GM12878 (cell line): ENCODE measurements around the gene NOVA2. TPM values are rescaled to one million over a fixed set of nuclear protein-coding genes. Genes with fewer than 3 reads are reported as not detected.

ENCODE experiments used
- ATF3 ChIP-seq: IDR thresholded peaks from 2 replicates; pipeline ENCODE4 v1.6.1; 2011; ENCODE audit warnings: low read depth, mild to moderate bottlenecking, low read length, moderate library complexity, borderline replicate concordance; ENCODE audit errors: extremely low read depth
- BCL11A ChIP-seq: IDR thresholded peaks from 2 replicates; pipeline ENCODE4 v1.6.1; 2011; ENCODE audit warnings: low read depth, low read length
- CBFB ChIP-seq: IDR thresholded peaks from 2 replicates; pipeline ENCODE4 v1.6.1; 2016; ENCODE audit warnings: antibody characterized with exemption, low read depth
- CHD4 ChIP-seq: fragments of 200-600 bp; sonication (generic); IDR thresholded peaks from 2 replicates; pipeline ENCODE4 v1.6.1; 2016; ENCODE audit warnings: mild to moderate bottlenecking
- CREB1 ChIP-seq: IDR thresholded peaks from 2 replicates; pipeline ENCODE4 v1.6.1; 2012; ENCODE audit warnings: low read depth, mild to moderate bottlenecking, inconsistent platforms
- E2F4 ChIP-seq: IDR thresholded peaks from 2 replicates; pipeline ENCODE4 v1.6.1; 2012; ENCODE audit warnings: low read depth, low read length, improper control_type of control experiment
- E2F8 ChIP-seq: fragments of 450-650 bp; IDR thresholded peaks from 2 replicates; pipeline ENCODE4 v1.6.1; 2018; ENCODE audit warnings: mild to moderate bottlenecking, low read depth, moderate library complexity; ENCODE audit not compliant: partially characterized antibody
- ETV6 ChIP-seq, 2 experiments: fragments of 450-650 bp in 1 of 2; IDR thresholded peaks in 1 of 2; conservative IDR thresholded peaks in 1 of 2; 2 replicates each; pipeline ENCODE4 v1.6.1; 2014; ENCODE audit warnings: antibody characterized with exemption in 1 of 2, borderline replicate concordance in 1 of 2, low read depth in 1 of 2, mild to moderate bottlenecking in 1 of 2, moderate library complexity in 1 of 2
- FOS ChIP-seq: IDR thresholded peaks from 3 replicates; pipeline ENCODE4 v1.6.1; 2011; ENCODE audit warnings: borderline replicate concordance; ENCODE audit not compliant: insufficient read length; ENCODE audit errors: extremely low read depth
- JUNB ChIP-seq: IDR thresholded peaks from 2 replicates; pipeline ENCODE4 v1.6.1; 2016; ENCODE audit warnings: antibody characterized with exemption, mild to moderate bottlenecking
- KAT2A ChIP-seq: conservative IDR thresholded peaks from 2 replicates; pipeline ENCODE4 v1.6.1; 2011; ENCODE audit warnings: low read depth, low read length; ENCODE audit not compliant: control insufficient read depth
- NKRF ChIP-seq: fragments of 450-650 bp; conservative IDR thresholded peaks from 2 replicates; pipeline ENCODE4 v1.6.1; 2017; ENCODE audit warnings: mild to moderate bottlenecking, moderate library complexity
- NR2C1 ChIP-seq: fragments of 450-650 bp; IDR thresholded peaks from 2 replicates; pipeline ENCODE4 v1.6.1; 2017; ENCODE audit warnings: antibody characterized with exemption, mild to moderate bottlenecking, moderate library complexity
- NR2C2 ChIP-seq: IDR thresholded peaks from 2 replicates; pipeline ENCODE4 v1.6.1; 2011; ENCODE audit warnings: borderline replicate concordance, low read depth; ENCODE audit not compliant: control insufficient read depth, insufficient read length
- POLR2AphosphoS2 ChIP-seq: IDR thresholded peaks from 2 replicates; pipeline ENCODE4 v1.6.1; 2011; ENCODE audit warnings: low read depth, mild to moderate bottlenecking, low read length, improper control_type of control experiment, moderate library complexity
- RFX5 ChIP-seq: IDR thresholded peaks from 2 replicates; pipeline ENCODE4 v1.6.1; 2011; ENCODE audit warnings: low read depth, low read length, improper control_type of control experiment
- SIN3A ChIP-seq: IDR thresholded peaks from 2 replicates; pipeline ENCODE4 v1.6.1; 2012; ENCODE audit warnings: low read depth, low read length, improper control_type of control experiment
- SMARCA5 ChIP-seq: fragments of 450-650 bp; IDR thresholded peaks from 2 replicates; pipeline ENCODE4 v1.6.1; 2017; ENCODE audit warnings: mild to moderate bottlenecking
- SPI1 ChIP-seq: IDR thresholded peaks from 2 replicates; pipeline ENCODE4 v1.6.1; 2011; ENCODE audit warnings: low read depth, mild to moderate bottlenecking, low read length, moderate library complexity, borderline replicate concordance; ENCODE audit not compliant: insufficient read depth
- STAT1 ChIP-seq: fragments of 450-650 bp; conservative IDR thresholded peaks from 2 replicates; pipeline ENCODE4 v1.6.1; 2014; ENCODE audit warnings: antibody characterized with exemption, mild to moderate bottlenecking
- TCF7 ChIP-seq: IDR thresholded peaks from 2 replicates; pipeline ENCODE4 v1.6.1; 2014; ENCODE audit warnings: antibody characterized with exemption, borderline replicate concordance
- USF2 ChIP-seq: IDR thresholded peaks from 2 replicates; pipeline ENCODE4 v1.6.1; 2011; ENCODE audit warnings: low read depth, low read length, improper control_type of control experiment, borderline replicate concordance
- WRNIP1 ChIP-seq: IDR thresholded peaks from 2 replicates; pipeline ENCODE4 v1.6.1; 2011; ENCODE audit warnings: low read depth, low read length, improper control_type of control experiment, borderline replicate concordance
- polyA plus RNA-seq, 11 experiments: library from polyadenylated mRNA; depleted of rRNA in 4 of 11; unstranded in 6 of 11; stranded (reverse) in 5 of 11; fragments of >200 nt; fragmentation: Nextera tagmentation in 4 of 11; fragmentation: Illumina TruSeq in 1 of 11; extraction: Ambion mirVana in 4 of 11; extraction: Trizol in 1 of 11; gene quantifications; 1 replicate in 1 of 11; 2 replicates in 10 of 11; pipeline versions ENCODE4 v1.2.1 to v1.2.3, GENCODE V29; 2011 to 2016; ENCODE audit warnings: inconsistent platforms in 2 of 11, missing spikeins in 2 of 11, low read depth in 1 of 11
- total RNA-seq, 4 experiments: library from RNA; depleted of rRNA in 3 of 4; stranded (reverse); fragments of >200 nt in 3 of 4; fragmentation: Illumina TruSeq in 1 of 4; extraction: Trizol in 1 of 4; gene quantifications; 2 replicates each; pipeline versions ENCODE4 v1.2.1 to v1.2.3, GENCODE V29; 2013 to 2021

The NOVA2 gene
- total and polyA plus RNA-seq, 10 of the 15 experiments (the other 5 are each of a cell fraction or from before 2014, with no cell fraction given) = under 0.01 to 0.44 (median 0.03) TPM; not detected in 4

GRCh38 chr19:45886427-45887199, 87.1 kb downstream of the NOVA2 start (continued):
- no peak for TF ChIP-seq E2F8
- TF ChIP-seq KAT2A = no peak
- no peak for TF ChIP-seq CBFB
- no peak for TF ChIP-seq NR2C2
- TF ChIP-seq TCF7 = peak; percentile 32; the same call in 1 of the 2 replicates
- peak in 1 of 2 experiments; percentile 15; a peak in 1 of 4 replicates for TF ChIP-seq ETV6 (conservative IDR thresholded peaks at IDR 0.05 in 1 of 2, IDR thresholded peaks at IDR 0.05 in 1 of 2; ENCODE audit: borderline replicate concordance in 1 of 2, low read depth in 1 of 2)
- TF ChIP-seq NR2C1 = peak; percentile 52; the same call in 1 of the 2 replicates
- TF ChIP-seq ATF3 = no peak
- no peak for TF ChIP-seq E2F4
- no peak; the same call in none of the 2 replicates for TF ChIP-seq NKRF
- TF ChIP-seq SMARCA5 = peak; percentile 99
- TF ChIP-seq JUNB = no peak
- TF ChIP-seq SIN3A = peak; percentile 58; the same call in 1 of the 2 replicates
- TF ChIP-seq CHD4 = no peak
- no peak for TF ChIP-seq WRNIP1
- no peak for TF ChIP-seq BCL11A
- no peak for TF ChIP-seq STAT1
- peak; percentile 92 for TF ChIP-seq CREB1
- TF ChIP-seq RFX5 = no peak
- no peak for TF ChIP-seq FOS
- no peak for TF ChIP-seq USF2
- peak; percentile 43; the same call in 1 of the 2 replicates for TF ChIP-seq SPI1
- TF ChIP-seq POLR2AphosphoS2 = peak; percentile 30; the same call in 1 of the 2 replicates
